IMR-90 (cell line): ENCODE measurements around the gene CYP2A7. TPM values are rescaled to one million over a fixed set of nuclear protein-coding genes. Genes with fewer than 3 reads are reported as not detected.
"Not testable (repeated sequence)": the region's sequence is repeated elsewhere in the genome, so short reads cannot be mapped to it uniquely, and the experiment has no call there.

ENCODE experiments used
- ATAC-seq: fragments of 200-7000 bp; cut with Tn5 transposase; 2 replicates; pipeline ENCODE4 v1.9.1; 2020; ENCODE audit warnings: low read depth, mild to moderate bottlenecking, moderate library complexity
- BruUV-seq: library from RNA; stranded (reverse); fragments of 400-500 nt; replicated peaks from 2 replicates; lab custom pipeline; 2021; lab: Mats Ljungman, UMichigan
- CTCF ChIA-PET: fragments of 300-600 bp; formaldehyde crosslinking; extraction: SDS; loops from one replicate; lab custom pipeline; 2021; ENCODE audit warnings: antibody characterized with exemption; lab: Yijun Ruan, JAX
- POLR2A ChIA-PET: fragments of 300-600 bp; sonication (Branson Sonifier 250); formaldehyde crosslinking; loops from one replicate; lab custom pipeline; 2022; ENCODE audit warnings: antibody characterized with exemption; ENCODE audit not compliant: unreplicated experiment; lab: Charles Lee
- DNase-seq: peaks from one replicate; pipeline ENCODE4 v3.0.0; 2013
- H2AFZ ChIP-seq: replicated peaks from 2 replicates; pipeline ENCODE3; 2013; ENCODE audit warnings: low read length, mild to moderate bottlenecking; ENCODE audit not compliant: poor library complexity
- H2AK5ac ChIP-seq: 2 replicates; pipeline ENCODE4 v1.6.1; 2013; ENCODE audit warnings: low read depth, low read length, inconsistent platforms
- H2AK9ac ChIP-seq: replicated peaks from 2 replicates; pipeline ENCODE3; 2013; ENCODE audit warnings: mild to moderate bottlenecking, low read depth, low read length, moderate library complexity; ENCODE audit not compliant: poor library complexity
- H2BK120ac ChIP-seq: 2 replicates; pipeline ENCODE4 v1.6.1; 2013; ENCODE audit warnings: low read depth, low read length, inconsistent platforms
- H2BK15ac ChIP-seq: 3 replicates; pipeline ENCODE4 v1.6.1; 2013; ENCODE audit warnings: low read depth, low read length, inconsistent platforms
- H2BK20ac ChIP-seq: 2 replicates; pipeline ENCODE4 v1.6.1; 2013; ENCODE audit warnings: low read depth, mild to moderate bottlenecking, inconsistent platforms, low read length, moderate library complexity
- H2BK5ac ChIP-seq: 2 replicates; pipeline ENCODE4 v1.6.1; 2013; ENCODE audit warnings: mild to moderate bottlenecking, low read depth, low read length, inconsistent platforms; ENCODE audit not compliant: poor library complexity, severe bottlenecking
- H3K14ac ChIP-seq: replicated peaks from 2 replicates; pipeline ENCODE4 v1.6.1; 2013; ENCODE audit warnings: low read depth, low read length, inconsistent platforms
- H3K18ac ChIP-seq: 2 replicates; pipeline ENCODE4 v1.6.1; 2013; ENCODE audit warnings: low read depth, low read length, control low read depth
- H3K23ac ChIP-seq: 2 replicates; pipeline ENCODE4 v1.6.1; 2013; ENCODE audit warnings: low read depth, low read length, inconsistent platforms
- H3K27ac ChIP-seq: 2 replicates; pipeline ENCODE4 v1.5.1; 2013; ENCODE audit warnings: mild to moderate bottlenecking, control low read depth, low read length; ENCODE audit not compliant: insufficient read depth
- H3K27me3 ChIP-seq: 2 replicates; pipeline ENCODE4 v1.6.1; 2013; ENCODE audit warnings: low read length; ENCODE audit not compliant: control insufficient read depth, insufficient read depth
- H3K36me3 ChIP-seq: 2 replicates; pipeline ENCODE4 v1.6.1; 2013; ENCODE audit warnings: low read length, mixed read lengths; ENCODE audit not compliant: control insufficient read depth, insufficient read depth
- H3K4ac ChIP-seq: 2 replicates; pipeline ENCODE4 v1.6.1; 2013; ENCODE audit warnings: low read depth, low read length, inconsistent platforms
- H3K4me1 ChIP-seq: 2 replicates; pipeline ENCODE4 v1.6.1; 2013; ENCODE audit warnings: low read length, mixed read lengths; ENCODE audit not compliant: control insufficient read depth, insufficient read depth
- H3K4me2 ChIP-seq: 2 replicates; pipeline ENCODE4 v1.6.1; 2013; ENCODE audit warnings: low read depth, mild to moderate bottlenecking, control low read depth, low read length, moderate library complexity
- H3K4me3 ChIP-seq: 2 replicates; pipeline ENCODE4 v1.5.1; 2013; ENCODE audit warnings: low read depth, mild to moderate bottlenecking, control low read depth, low read length, moderate library complexity; ENCODE audit not compliant: insufficient read depth
- H3K56ac ChIP-seq: 2 replicates; pipeline ENCODE4 v1.6.1; 2013; ENCODE audit warnings: low read length, inconsistent platforms; ENCODE audit not compliant: insufficient read depth; ENCODE audit errors: extremely low read depth
- H3K79me1 ChIP-seq, 2 experiments: 2 replicates each; pipeline ENCODE4 v1.6.1; 2013; ENCODE audit warnings: low read length in 2 of 2, inconsistent platforms in 1 of 2, low read depth in 1 of 2
- H3K9ac ChIP-seq: 2 replicates; pipeline ENCODE4 v1.6.1; 2013; ENCODE audit warnings: low read depth, low read length, control low read depth
- H3K9me1 ChIP-seq: 2 replicates; pipeline ENCODE4 v1.6.1; 2013; ENCODE audit warnings: low read length, inconsistent platforms; ENCODE audit not compliant: insufficient read depth
- H3K9me3 ChIP-seq: 2 replicates; pipeline ENCODE4 v1.6.1; 2013; ENCODE audit warnings: low read length; ENCODE audit not compliant: control insufficient read depth, insufficient read depth
- H4K20me1 ChIP-seq: 2 replicates; pipeline ENCODE4 v1.6.1; 2013; ENCODE audit warnings: low read length, inconsistent platforms; ENCODE audit not compliant: insufficient read depth
- H4K5ac ChIP-seq: 2 replicates; pipeline ENCODE4 v1.6.1; 2013; ENCODE audit warnings: mild to moderate bottlenecking, low read depth, low read length, control low read depth
- H4K8ac ChIP-seq, 2 experiments: 2 replicates each; pipeline ENCODE4 v1.6.1; 2013; ENCODE audit warnings: low read depth in 2 of 2, low read length in 2 of 2, control low read depth in 1 of 2, inconsistent platforms in 1 of 2
- H4K91ac ChIP-seq: 2 replicates; pipeline ENCODE4 v1.6.1; 2013; ENCODE audit warnings: low read depth, low read length, inconsistent platforms; ENCODE audit not compliant: insufficient read depth
- WGBS, 2 experiments: methylation state at CpG; one replicate each; pipeline versions ENCODE4 v1.1.5 to v1.1.7; 2013; ENCODE audit warnings: missing lambda C conversion rate in 2 of 2; ENCODE audit not compliant: insufficient read length in 1 of 2; ENCODE audit errors: extremely low coverage in 2 of 2; 5-methylcytosine and 5-hydroxymethylcytosine counted together
- dilution Hi-C: fragments of 300-500 bp; cut with HindIII; formaldehyde crosslinking; loops from one replicate; pipeline ENCODE4 v1.14.3; 2018; ENCODE audit warnings: low sequenced_read_pairs; ENCODE audit not compliant: unreplicated experiment
- in situ Hi-C: fragments of 300-500 bp; cut with MboI; formaldehyde crosslinking; loops from 3 replicates; pipeline ENCODE4 v1.14.3; 2019; ENCODE audit warnings: low sequenced_read_pairs, inconsistent platforms, mixed read lengths
- intact Hi-C: fragments of 100-400 bp; cut with micrococcal nuclease; formaldehyde crosslinking; loops from 2 replicates; pipeline ENCODE4 v1.10.0; 2022
- polyA plus RNA-seq, 3 experiments: library from polyadenylated mRNA; depleted of rRNA; stranded (reverse); fragments of >200 nt; gene quantifications; 2 replicates each; pipeline ENCODE4 v1.2.3, GENCODE V29; 2012; ENCODE audit warnings: low replicate concordance in 1 of 3
- total RNA-seq: library from RNA; depleted of rRNA; stranded (reverse); fragments of >200 nt; gene quantifications from 2 replicates; pipeline ENCODE4 v1.2.3, GENCODE V29; 2012

Gene CYP2A7
- total and polyA plus RNA-seq, 2 of the 4 experiments (the other 2 are of a cell fraction), result not detected

DNA sequence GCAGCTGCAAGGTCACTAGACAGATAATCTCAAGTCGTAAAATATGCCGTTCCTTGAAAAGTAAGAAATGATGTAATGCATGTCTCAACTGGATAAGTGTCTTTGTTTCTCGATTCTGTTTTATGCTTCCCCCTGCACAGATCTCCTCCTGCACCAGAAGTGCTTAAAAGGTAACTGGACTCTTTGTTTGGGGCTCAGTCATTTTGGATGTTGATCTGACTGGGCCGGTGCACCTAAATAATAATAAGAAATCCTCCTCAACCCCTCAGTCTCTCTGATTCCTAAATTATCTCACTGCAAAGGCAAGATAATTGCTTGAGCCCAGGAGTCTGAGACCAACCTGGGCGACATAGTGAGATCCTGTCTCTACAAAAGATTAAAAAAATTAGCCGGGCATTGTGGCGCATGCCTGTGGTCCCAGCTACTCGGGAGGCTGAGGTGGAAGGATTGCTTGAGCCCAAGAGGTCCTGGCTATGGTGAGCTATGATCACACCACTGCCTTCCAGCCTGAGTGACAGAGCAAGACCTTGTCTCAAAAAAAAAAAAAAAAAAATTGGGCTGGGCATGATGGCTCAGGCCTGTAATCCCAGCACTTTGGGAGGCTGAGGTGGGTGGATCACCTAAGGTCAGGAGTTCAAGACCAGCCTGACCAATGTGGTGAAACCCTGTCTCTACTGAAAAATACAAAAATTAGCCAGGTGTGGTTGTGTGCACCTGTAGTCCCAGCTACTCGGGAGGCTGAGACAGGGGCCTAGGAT lies 17.1 kb downstream of the CYP2A7 start:
- H4K5ac ChIP-seq, H3K56ac ChIP-seq, DNase-seq, H3K4me3 ChIP-seq, H2AK9ac ChIP-seq, H3K9me3 ChIP-seq, H2BK5ac ChIP-seq, H3K9ac ChIP-seq, H2AFZ ChIP-seq, H2BK120ac ChIP-seq, H3K23ac ChIP-seq, intact Hi-C loops, POLR2A ChIA-PET, H2AK5ac ChIP-seq, H3K4ac ChIP-seq, H2BK20ac ChIP-seq, H3K27ac ChIP-seq, dilution Hi-C loops, H4K91ac ChIP-seq, H3K79me1 ChIP-seq, in situ Hi-C loops, H3K27me3 ChIP-seq, H3K36me3 ChIP-seq, BruUV-seq, H3K9me1 ChIP-seq, H2BK15ac ChIP-seq, H3K18ac ChIP-seq, H4K20me1 ChIP-seq, ATAC-seq, H3K4me1 ChIP-seq, H3K14ac ChIP-seq, H3K4me2 ChIP-seq, H4K8ac ChIP-seq: not testable (repeated sequence)
- no CpG with 5 or more reads among the region's 9 CpGs for WGBS, 2 experiments
- CTCF ChIA-PET, result interaction anchor here (0.6 kb wide), 1 partner anchor 917 kb away, joined by 3 read pairs; no protein-coding TSS in a partner anchor
